Stomach (tissue), 9 donors: ENCODE results near the gene STRIP1. TPM values are rescaled to one million over a fixed set of nuclear protein-coding genes. Genes with fewer than 3 reads are reported as not detected.

ENCODE experiments used
- DNase-seq, 2 donors: peaks; one replicate each; pipeline versions ENCODE4 v3.0.0 to v3.0.0-alpha.2; 2013 to 2019
- H3K27ac ChIP-seq, 5 donors: fragments of 200-600 bp in 4 of 5; sonication (generic) in 4 of 5; one replicate each; pipeline ENCODE4 v1.5.1; 2013 to 2019; ENCODE audit warnings: mild to moderate bottlenecking in 1 of 5, moderate library complexity in 1 of 5
- H3K27me3 ChIP-seq, 3 donors: fragments of 200-600 bp; sonication (generic); one replicate each; pipeline ENCODE4 v1.5.1; 2017 to 2019; ENCODE audit warnings: mixed run types in 1 of 3
- H3K36me3 ChIP-seq, 4 donors: fragments of 200-600 bp; sonication (generic); 1 replicate in 3 of 4; 2 replicates in 1 of 4; pipeline ENCODE4 v1.5.1; 2016 to 2019
- H3K4me1 ChIP-seq, 4 donors: fragments of 200-600 bp; sonication (generic); one replicate each; pipeline ENCODE4 v1.5.1; 2016 to 2019
- H3K4me3 ChIP-seq, 4 donors: fragments of 200-600 bp; sonication (generic) in 3 of 4; one replicate each; pipeline ENCODE4 v1.5.1; 2016 to 2019; ENCODE audit warnings: mild to moderate bottlenecking in 1 of 4
- H3K9me3 ChIP-seq, 4 donors: fragments of 200-600 bp; sonication (generic); one replicate each; pipeline ENCODE4 v1.5.1; 2016 to 2019
- CTCF ChIP-seq, 7 experiments: fragments of 450-650 bp in 4 of 7; fragments of 200-600 bp in 3 of 7; sonication (generic) in 3 of 7; IDR thresholded peaks; one replicate each; pipeline ENCODE4 v1.5.1; 2016 to 2019; ENCODE audit warnings: antibody characterized with exemption in 7 of 7, control low read depth in 2 of 7, mild to moderate bottlenecking in 1 of 7
- EP300 ChIP-seq: sonication (generic); formaldehyde crosslinking; IDR thresholded peaks from one replicate; pipeline ENCODE4 v1.6.1; 2017; ENCODE audit warnings: antibody characterized with exemption
- POLR2A ChIP-seq, 4 donors: fragments of 450-650 bp; IDR thresholded peaks; one replicate each; pipeline ENCODE4 v1.6.1; 2016; ENCODE audit warnings: antibody characterized with exemption in 4 of 4, control low read depth in 2 of 4, mild to moderate bottlenecking in 1 of 4, moderate library complexity in 1 of 4
- POLR2AphosphoS5 ChIP-seq, 3 donors: sonication (generic); formaldehyde crosslinking; IDR thresholded peaks; one replicate each; pipeline ENCODE4 v1.6.1; 2016; ENCODE audit warnings: antibody characterized with exemption in 3 of 3
- WGBS, 5 donors: extraction: QIAGEN DNeasy Blood & Tissue Kit in 3 of 5; methylation state at CpG; one replicate each; pipeline versions ENCODE4 v1.1.5 to v1.1.7; 2013 to 2018; 5-methylcytosine and 5-hydroxymethylcytosine counted together
- intact Hi-C: fragments of 100-400 bp; cut with DNase I; formaldehyde crosslinking; loops from one replicate; pipeline ENCODE4 v1.15.1; 2023; ENCODE audit warnings: low total_unique reads
- polyA plus RNA-seq, 3 donors: library from polyadenylated mRNA; stranded (reverse); fragments of 200-250 nt; gene quantifications; one replicate each; pipeline ENCODE4 v1.2.3, GENCODE V29; 2013
- total RNA-seq, 5 donors: library from RNA; depleted of rRNA; stranded (reverse); fragments of >200 nt; gene quantifications; one replicate each; pipeline versions ENCODE4 v1.1.0 to v1.2.3, GENCODE V29; 2014 to 2016
- donor health status: healthy with polysubstance abuse.
- donor health status: Bipolar disorder and iron deficiency.
- donor health status: healthy.

STRIP1 gene
- total and polyA plus RNA-seq, 8 donors: 6.7 to 262 (median 47.3) TPM

GRCh38 chr1:110012100-110012780 lies 22.2 kb upstream of the STRIP1 start:
- intact Hi-C loops: no loop called here
- DNase-seq: no peak
- Histone ChIP-seq H3K36me3 (peaks cover 68 to 90% (median 86%) of the 10 kb centered on the region in 4 donors), H3K27me3 (no peaks in the 10 kb centered on the region), H3K4me1 (peaks cover 0 to 30% (median 14%) of the 10 kb centered on the region in 4 donors), H3K9me3 (no peaks in the 10 kb centered on the region), H3K27ac (peak overlapping the region in 2 of 5 donors; percentile 35 to 50), H3K4me3 (no peak overlapping the region)
- TF ChIP-seq CTCF (IDR thresholded peaks at IDR 0.05): no peak
- whole genome bisulfite sequencing, 5 donors: 86 to 92% (median 88%) methylated on average over 6 of the region's 6 CpGs

- H3K4me1 ChIP-seq: no peaks in the 10 kb centered on the region
- no peak overlapping the region for H3K27ac ChIP-seq
- H3K4me3 ChIP-seq: no peak overlapping the region
- no peaks in the 10 kb centered on the region for H3K9me3 ChIP-seq
- peaks cover 93 to 100% (median 100%) of the 10 kb centered on the region in 4 donors for H3K36me3 ChIP-seq
- intact Hi-C loops: no loop called here
- no peak for DNase-seq
- H3K27me3 ChIP-seq: no peaks in the 10 kb centered on the region
- TF ChIP-seq POLR2A (IDR thresholded peaks at IDR 0.05) (no peak), CTCF (IDR thresholded peaks at IDR 0.05) (no peak), EP300 (no peak), POLR2AphosphoS5 (IDR thresholded peaks at IDR 0.05) (no peak)
- 83 to 93% (median 86%) methylated on average over 3 of the region's 3 CpGs for WGBS, 5 donors
Measured at GRCh38 chr1:110017792-110018191, 16.6 kb upstream of the STRIP1 start.

- 88 to 93% (median 90%) methylated on average over 9 of the region's 9 CpGs for WGBS, 5 donors
- no peak overlapping the region for H3K4me3 ChIP-seq
- peak in 1 of 2 donors; percentile 58 for DNase-seq
- H3K27ac ChIP-seq: no peak overlapping the region
- no peak for TF ChIP-seq CTCF (IDR thresholded peaks at IDR 0.05)
- TF ChIP-seq EP300: no peak
- no peak for TF ChIP-seq POLR2AphosphoS5 (IDR thresholded peaks at IDR 0.05)
- TF ChIP-seq POLR2A (IDR thresholded peaks at IDR 0.05): no peak
- no peaks in the 10 kb centered on the region for H3K27me3 ChIP-seq
- intact Hi-C loops: no loop called here
- H3K36me3 ChIP-seq: peaks cover 93 to 100% (median 100%) of the 10 kb centered on the region in 4 donors
- no peaks in the 10 kb centered on the region for H3K4me1 ChIP-seq
- no peaks in the 10 kb centered on the region for H3K9me3 ChIP-seq
Measured at GRCh38 chr1:110018396-110018795, 16.0 kb upstream of the STRIP1 start.

- Histone ChIP-seq H3K4me3 (no peak overlapping the region), H3K27me3 (no peaks in the 10 kb centered on the region), H3K27ac (no peak overlapping the region), H3K4me1 (no peaks in the 10 kb centered on the region), H3K9me3 (no peaks in the 10 kb centered on the region), H3K36me3 (peaks cover 93 to 100% (median 99%) of the 10 kb centered on the region in 4 donors)
- no peak for TF ChIP-seq EP300
- TF ChIP-seq POLR2AphosphoS5 (IDR thresholded peaks at IDR 0.05): no peak
- TF ChIP-seq POLR2A (IDR thresholded peaks at IDR 0.05): no peak
- no peak for TF ChIP-seq CTCF (IDR thresholded peaks at IDR 0.05)
- no peak for DNase-seq
- intact Hi-C loops: no loop called here
- 60 to 81% (median 68%) methylated on average over 1 of the region's 1 CpG for WGBS, 5 donors
Measured at GRCh38 chr1:110019770-110020169, 14.7 kb upstream of the STRIP1 start.
